Body of pancreas (tissue), 4 donors: ENCODE results near the gene HECTD3. TPM values are rescaled to one million over a fixed set of nuclear protein-coding genes. Genes with fewer than 3 reads are reported as not detected.
"Not testable (repeated sequence)": the region's sequence is repeated elsewhere in the genome, so short reads cannot be mapped to it uniquely, and the experiment has no call there.

ENCODE experiments used
- ATAC-seq: fragments of 150-250 bp; one replicate; pipeline ENCODE4 v1.9.1; 2016
- DNase-seq, 4 donors: peaks; one replicate each; pipeline ENCODE4 v3.0.0-alpha.2; 2019
- H3K27ac ChIP-seq, 4 donors: fragments of 200-600 bp; sonication (generic); 1 replicate in 3 of 4; 2 replicates in 1 of 4; pipeline versions ENCODE4 v1.5.1 to v1.6.1; 2016 to 2019; ENCODE audit warnings: mild to moderate bottlenecking in 1 of 4, mixed read lengths in 1 of 4, moderate library complexity in 1 of 4
- H3K27me3 ChIP-seq, 2 donors: fragments of 200-600 bp; sonication (generic); one replicate each; pipeline ENCODE4 v1.6.0; 2016; ENCODE audit warnings: mild to moderate bottlenecking in 1 of 2
- H3K36me3 ChIP-seq, 2 donors: fragments of 200-600 bp; sonication (generic); replicated peaks in 1 of 2; 2 replicates each; pipeline ENCODE4 v1.5.1; 2016; ENCODE audit warnings: low read depth in 2 of 2; ENCODE audit not compliant: insufficient read depth in 1 of 2
- H3K4me1 ChIP-seq: fragments of 200-600 bp; sonication (generic); one replicate; pipeline ENCODE4 v1.6.0; 2016
- H3K4me3 ChIP-seq, 2 donors: fragments of 200-600 bp; sonication (generic); 1 replicate in 1 of 2; 2 replicates in 1 of 2; pipeline ENCODE4 v1.5.1; 2016 to 2019
- H3K9me3 ChIP-seq, 3 donors: fragments of 200-600 bp; sonication (generic); 1 replicate in 2 of 3; 2 replicates in 1 of 3; pipeline ENCODE4 v1.5.1; 2016
- CTCF ChIP-seq, 7 experiments: fragments of 450-650 bp in 4 of 7; fragments of 200-600 bp in 3 of 7; sonication (generic) in 3 of 7; IDR thresholded peaks; one replicate each; pipeline ENCODE4 v1.5.1; 2016 to 2019; ENCODE audit warnings: antibody characterized with exemption in 7 of 7
- POLR2A ChIP-seq, 3 donors: fragments of 450-650 bp; IDR thresholded peaks; one replicate each; pipeline ENCODE4 v1.6.1; 2016; ENCODE audit warnings: antibody characterized with exemption in 3 of 3, mild to moderate bottlenecking in 2 of 3
- WGBS, 2 donors: methylation state at CpG; one replicate each; pipeline ENCODE4 v1.1.5; 2017; 5-methylcytosine and 5-hydroxymethylcytosine counted together
- intact Hi-C: fragments of 100-400 bp; cut with DNase I; formaldehyde crosslinking; loops from one replicate; pipeline ENCODE4 v1.15.1; 2023
- total RNA-seq, 2 donors: library from RNA; depleted of rRNA; stranded (reverse); fragments of >200 nt; gene quantifications; one replicate each; pipeline ENCODE4 v1.1.0, GENCODE V29; 2016

HECTD3 gene
- total RNA-seq, 2 donors from 2014 or later, result 42.3 to 51.4 TPM

GRCh38 chr1:45003741-45004140, 7.4 kb downstream of the HECTD3 start:
- Histone ChIP-seq H3K36me3 (peaks cover 9 to 52% of the 10 kb centered on the region in 2 donors), H3K27ac (no peak overlapping the region), H3K9me3 (no peaks in the 10 kb centered on the region), H3K27me3 (no peaks in the 10 kb centered on the region), H3K4me3 (no peak overlapping the region), H3K4me1 (peaks cover 9% of the 10 kb centered on the region)
- intact Hi-C loops, result no loop called here
- DNase-seq, result no peak
- no peak for ATAC-seq
- TF ChIP-seq CTCF (IDR thresholded peaks at IDR 0.05) (no peak), POLR2A (IDR thresholded peaks at IDR 0.05) (no peak)
- WGBS, 2 donors, result 91 to 97% methylated on average over 9 to 12 of the region's 14 CpGs

- Histone ChIP-seq H3K36me3 (peaks cover 4 to 48% of the 10 kb centered on the region in 2 donors), H3K4me3 (no peak overlapping the region), H3K27ac (no peak overlapping the region), H3K27me3 (no peaks in the 10 kb centered on the region), H3K9me3 (no peaks in the 10 kb centered on the region), H3K4me1 (peaks cover 9% of the 10 kb centered on the region)
- DNase-seq, result no peak
- TF ChIP-seq POLR2A (IDR thresholded peaks at IDR 0.05) (no peak), CTCF (IDR thresholded peaks at IDR 0.05) (no peak)
- 91 to 92% methylated on average over 14 to 17 of the region's 17 CpGs for WGBS, 2 donors
- intact Hi-C loops, result no loop called here
- ATAC-seq, result no peak
These were observed 8.2 kb downstream of the HECTD3 start for GRCh38 chr1:45002650-45003645.

GRCh38 chr1:45001576-45001975, 9.5 kb downstream of the HECTD3 start:
- H3K9me3 ChIP-seq, H3K4me3 ChIP-seq, H3K27me3 ChIP-seq, DNase-seq, intact Hi-C loops, H3K4me1 ChIP-seq: not testable (repeated sequence)
- H3K27ac ChIP-seq, result peak overlapping the region in 1 of 4 donors; percentile 21
- ATAC-seq, result peak; percentile 7
- peaks cover 4 to 35% of the 10 kb centered on the region in 2 donors for H3K36me3 ChIP-seq
- 86 to 97% methylated on average over 4 to 8 of the region's 8 CpGs for WGBS, 2 donors

- no peak overlapping the region for H3K4me3 ChIP-seq
- ATAC-seq (peak; percentile 58), DNase-seq (peak; percentile 32 to 66 (median 48))
- no peaks in the 10 kb centered on the region for H3K27me3 ChIP-seq
- TF ChIP-seq POLR2A (IDR thresholded peaks at IDR 0.05) (no peak), CTCF (IDR thresholded peaks at IDR 0.05) (peak in 1 of 7 experiments; percentile 9)
- WGBS, 2 donors, result 56 to 58% methylated on average over 5 to 7 of the region's 7 CpGs
- H3K36me3 ChIP-seq, result peaks cover 4 to 31% of the 10 kb centered on the region in 2 donors
- H3K27ac ChIP-seq, result peak overlapping the region in 2 of 4 donors; percentile 5 to 21
- H3K4me1 ChIP-seq, result peaks cover 9% of the 10 kb centered on the region
- intact Hi-C loops, result no loop called here
- no peaks in the 10 kb centered on the region for H3K9me3 ChIP-seq
These were observed 10.1 kb downstream of the HECTD3 start for GRCh38 chr1:45001011-45001481.

- DNase-seq, result no peak
- Histone ChIP-seq H3K27me3 (no peaks in the 10 kb centered on the region), H3K4me3 (no peak overlapping the region), H3K4me1 (peaks cover 9% of the 10 kb centered on the region), H3K36me3 (peaks cover 4 to 13% of the 10 kb centered on the region in 2 donors), H3K27ac (no peak overlapping the region), H3K9me3 (no peaks in the 10 kb centered on the region)
- no peak for ATAC-seq
- TF ChIP-seq POLR2A (IDR thresholded peaks at IDR 0.05), result no peak
- intact Hi-C loops, result no loop called here
- WGBS, 2 donors, result 74 to 75% methylated on average over 3 of the region's 3 CpGs
These were observed 11.9 kb downstream of the HECTD3 start for GRCh38 chr1:44999232-44999631.
